PC-3 (cell line): ENCODE results near the gene GLCE.

ENCODE experiments used
- EZH2 ChIP-seq: fragments of 300-600 bp; sonication (generic); IDR thresholded peaks from one replicate; pipeline ENCODE4 v1.6.1; 2017; ENCODE audit warnings: antibody characterized with exemption, mild to moderate bottlenecking, low read length; ENCODE audit not compliant: unreplicated experiment
- EZH2phosphoT487 ChIP-seq: fragments of 300-600 bp; sonication (generic); IDR thresholded peaks from 2 replicates; pipeline ENCODE4 v1.6.1; 2018; ENCODE audit warnings: mild to moderate bottlenecking, antibody characterized with exemption, low read length, borderline replicate concordance
- TF ChIP-seq, protein P1 (sequence below): fragments of 300-600 bp; sonication (generic); conservative IDR thresholded peaks from 2 replicates; pipeline ENCODE4 v1.5.1; 2017; ENCODE audit warnings: antibody characterized with exemption, low read depth, mild to moderate bottlenecking, low read length

GRCh38 chr15:69288531-69289341 is 128.3 kb downstream of the GLCE start:
- TF ChIP-seq, protein P1, sequence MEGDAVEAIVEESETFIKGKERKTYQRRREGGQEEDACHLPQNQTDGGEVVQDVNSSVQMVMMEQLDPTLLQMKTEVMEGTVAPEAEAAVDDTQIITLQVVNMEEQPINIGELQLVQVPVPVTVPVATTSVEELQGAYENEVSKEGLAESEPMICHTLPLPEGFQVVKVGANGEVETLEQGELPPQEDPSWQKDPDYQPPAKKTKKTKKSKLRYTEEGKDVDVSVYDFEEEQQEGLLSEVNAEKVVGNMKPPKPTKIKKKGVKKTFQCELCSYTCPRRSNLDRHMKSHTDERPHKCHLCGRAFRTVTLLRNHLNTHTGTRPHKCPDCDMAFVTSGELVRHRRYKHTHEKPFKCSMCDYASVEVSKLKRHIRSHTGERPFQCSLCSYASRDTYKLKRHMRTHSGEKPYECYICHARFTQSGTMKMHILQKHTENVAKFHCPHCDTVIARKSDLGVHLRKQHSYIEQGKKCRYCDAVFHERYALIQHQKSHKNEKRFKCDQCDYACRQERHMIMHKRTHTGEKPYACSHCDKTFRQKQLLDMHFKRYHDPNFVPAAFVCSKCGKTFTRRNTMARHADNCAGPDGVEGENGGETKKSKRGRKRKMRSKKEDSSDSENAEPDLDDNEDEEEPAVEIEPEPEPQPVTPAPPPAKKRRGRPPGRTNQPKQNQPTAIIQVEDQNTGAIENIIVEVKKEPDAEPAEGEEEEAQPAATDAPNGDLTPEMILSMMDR = no peak
- TF ChIP-seq EZH2 = no peak
- TF ChIP-seq EZH2phosphoT487 = no peak
